ENCODE data around the gene APOL3. TPM values are rescaled to one million over a fixed set of nuclear protein-coding genes. Genes with fewer than 3 reads are reported as not detected.
"Not testable (repeated sequence)": the region's sequence is repeated elsewhere in the genome, so short reads cannot be mapped to it uniquely, and the experiment has no call there.

APOL3 gene
- polyA plus RNA-seq, 1 of the 3 experiments (the other 2 are of a cell fraction), result 1.1 TPM

- H3K4me2 ChIP-seq, result no peak overlapping the region
- no peaks in the 10 kb centered on the region for H3K9me2 ChIP-seq
- no peaks in the 10 kb centered on the region for H3F3A ChIP-seq (replicated peaks; ENCODE audit: insufficient read depth)
- POLR2A ChIA-PET, result interaction anchor here (0.6 kb wide), 1 partner anchor 240 kb away, joined by 3 read pairs; no protein-coding TSS in a partner anchor
- 88% methylated on average over 6 of the region's 6 CpGs for WGBS (ENCODE audit: low lambda C conversion rate)
- H4K20me1 ChIP-seq (ENCODE audit: insufficient read depth), result no peaks in the 10 kb centered on the region
- no peak overlapping the region for H2AFZ ChIP-seq (ENCODE audit: low read depth)
- CTCF ChIA-PET, result interaction anchor here (1.0 to 3.1 kb wide), 9 partner anchors 10 to 811 kb away, joined by 3 to 20 read pairs (median 5); no protein-coding TSS in a partner anchor
- no peaks in the 10 kb centered on the region for H3K9me3 ChIP-seq
- TF ChIP-seq RXRA (IDR thresholded peaks at IDR 0.05; ENCODE audit: borderline replicate concordance, low read depth) (no peak), SMC3 (IDR thresholded peaks at IDR 0.05; ENCODE audit: low read depth, low read length) (no peak), CHD2 (IDR thresholded peaks at IDR 0.05; ENCODE audit: low read length, partially characterized antibody) (no peak), TCF12 (IDR thresholded peaks at IDR 0.05) (no peak), EP300 (IDR thresholded peaks at IDR 0.05; ENCODE audit: borderline replicate concordance in 1 of 2, low read depth in 1 of 2, low read length in 1 of 2) (no peak), EZH2phosphoT487 (IDR thresholded peaks at IDR 0.05; ENCODE audit: borderline replicate concordance, low read depth) (no peak), MXI1 (IDR thresholded peaks at IDR 0.05; ENCODE audit: low read depth, low read length) (no peak), ZBTB33 (IDR thresholded peaks at IDR 0.05; ENCODE audit: borderline replicate concordance, low read depth) (no peak), JUND (IDR thresholded peaks at IDR 0.05) (no peak), PBX3 (IDR thresholded peaks at IDR 0.05) (no peak), CTCF (IDR thresholded peaks at IDR 0.05) (no peak), GABPA (IDR thresholded peaks at IDR 0.05; ENCODE audit: low read depth) (no peak), GATA2 (CRISPR knock-in tag; IDR thresholded peaks at IDR 0.05) (no peak), POLR2AphosphoS5 (IDR thresholded peaks at IDR 0.05; ENCODE audit: low read depth, low read length) (no peak), NRF1 (IDR thresholded peaks at IDR 0.05; ENCODE audit: low read depth, low read length) (no peak)
- H3K36me3 ChIP-seq (replicated peaks in 1 of 2; ENCODE audit: control insufficient read depth in 1 of 2, insufficient read depth in 2 of 2, low read length in 1 of 2), result no peaks in the 10 kb centered on the region
- no peaks in the 10 kb centered on the region; the same call in 1 of the 2 replicates for H3K27me3 ChIP-seq (ENCODE audit: insufficient read depth)
- no peaks in the 10 kb centered on the region for H3K79me2 ChIP-seq (ENCODE audit: insufficient read depth)
- H3K4me3 ChIP-seq (ENCODE audit: low read depth in 2 of 2, low read length in 1 of 2), result no peak overlapping the region
- no peaks in the 10 kb centered on the region; a peak in 1 of 4 replicates for H3K4me1 ChIP-seq (ENCODE audit: control insufficient read depth in 1 of 2, insufficient read depth in 2 of 2, low read depth in 1 of 2, low read length in 1 of 2)
- no peak for DNase-seq
- no peak overlapping the region for H3K27ac ChIP-seq (ENCODE audit: low read depth in 2 of 2, low read length in 1 of 2)
- H3K9ac ChIP-seq, result no peak overlapping the region
Observed at GRCh38 chr22:36162127-36163034, 1.8 kb upstream of the APOL3 start.

GRCh38 chr22:36161793-36162126, 1.2 kb upstream of the APOL3 start:
- H3K27ac ChIP-seq (ENCODE audit: low read depth in 2 of 2, low read length in 1 of 2); H3K79me2 ChIP-seq (ENCODE audit: insufficient read depth); H2AFZ ChIP-seq (ENCODE audit: low read depth); H3K4me3 ChIP-seq (ENCODE audit: low read depth in 2 of 2, low read length in 1 of 2); POLR2A ChIA-PET; H3K9me2 ChIP-seq; H3K27me3 ChIP-seq (ENCODE audit: insufficient read depth); H3F3A ChIP-seq (replicated peaks; ENCODE audit: insufficient read depth); H3K4me1 ChIP-seq (ENCODE audit: control insufficient read depth in 1 of 2, insufficient read depth in 2 of 2, low read depth in 1 of 2, low read length in 1 of 2); H3K4me2 ChIP-seq; H3K9me3 ChIP-seq; DNase-seq; H4K20me1 ChIP-seq (ENCODE audit: insufficient read depth); H3K36me3 ChIP-seq (replicated peaks in 1 of 2; ENCODE audit: control insufficient read depth in 1 of 2, insufficient read depth in 2 of 2, low read length in 1 of 2); H3K9ac ChIP-seq: not testable (repeated sequence)
- CTCF ChIA-PET, result interaction anchor here (1.2 to 3.1 kb wide), 2 partner anchors 10 to 19 kb away, joined by 4 to 20 read pairs; no protein-coding TSS in a partner anchor
- WGBS (ENCODE audit: low lambda C conversion rate), result 76% methylated on average over 5 of the region's 5 CpGs

Data from SK-N-SH (cell line).